ENCODE measurements around the gene ARMC9.

Gene ARMC9

GRCh38 chr2:231200805-231201474, 2.5 kb downstream of the ARMC9 start:
- Histone ChIP-seq H3K4me3 (no peak overlapping the region), H3K4me2 (no peak overlapping the region)
- TF ChIP-seq Cebpa-rat (IDR thresholded peaks at IDR 0.05): no peak

DNA sequence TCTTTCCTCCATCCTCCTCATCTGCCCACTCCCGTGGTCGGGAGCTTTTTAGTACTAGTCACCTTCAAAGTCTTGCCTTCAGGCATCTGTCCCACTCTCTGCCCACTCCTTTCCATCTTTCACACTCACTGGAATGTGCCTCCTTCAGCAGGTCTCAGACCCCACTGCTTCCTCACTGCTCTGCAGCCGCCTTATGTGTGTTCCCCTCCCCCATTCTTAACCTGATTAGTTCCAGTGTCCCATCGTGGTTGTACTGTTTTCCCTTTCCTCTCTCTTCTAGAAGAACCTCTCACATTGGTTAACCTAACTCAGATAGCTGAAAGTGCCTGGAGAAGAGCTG, 3.0 kb downstream of the ARMC9 start:
- TF ChIP-seq Cebpa-rat (IDR thresholded peaks at IDR 0.05): no peak
- H4K20me1 ChIP-seq: no peaks in the 10 kb centered on the region
- no peaks in the 10 kb centered on the region for H3K36me3 ChIP-seq
- H3K9me3 ChIP-seq: no peaks in the 10 kb centered on the region
- H3K27ac ChIP-seq: no peak overlapping the region
- no peak overlapping the region for H3K9ac ChIP-seq
- peaks cover 13% of the 10 kb centered on the region for H3K4me1 ChIP-seq
- H3K27me3 ChIP-seq: no peaks in the 10 kb centered on the region
- no peak overlapping the region for H3K4me3 ChIP-seq
- no peak overlapping the region for H3K4me2 ChIP-seq

More at GRCh38 chr2:231200805-231201474, 2.5 kb downstream of the ARMC9 start:
- H3K9me3 ChIP-seq: no peaks in the 10 kb centered on the region
- H3K27ac ChIP-seq: no peak overlapping the region
- no peak overlapping the region for H3K9ac ChIP-seq
- H3K27me3 ChIP-seq: no peaks in the 10 kb centered on the region
- peaks cover 13% of the 10 kb centered on the region for H3K4me1 ChIP-seq
- H4K20me1 ChIP-seq: no peaks in the 10 kb centered on the region
- no peaks in the 10 kb centered on the region for H3K36me3 ChIP-seq

DNA sequence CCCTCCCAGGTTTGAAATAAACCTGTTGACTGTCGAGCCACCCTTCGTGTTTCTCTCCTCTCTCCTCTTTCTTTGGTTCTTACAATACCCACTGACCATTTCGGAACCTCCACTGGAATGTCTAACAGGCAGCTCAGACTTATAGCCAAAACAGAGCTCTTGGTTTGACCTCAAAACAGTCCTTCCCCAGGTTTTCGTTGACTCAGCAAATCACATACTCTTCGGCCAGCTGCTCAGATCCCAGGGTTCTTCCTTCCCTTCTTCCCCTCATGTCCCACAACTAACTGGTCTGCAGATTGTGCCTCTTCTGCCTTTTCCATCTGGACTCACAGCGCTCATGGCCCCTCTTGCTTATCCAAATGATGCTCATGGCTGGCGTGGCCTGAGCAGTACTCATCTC, 4.7 kb downstream of the ARMC9 start:
- Histone ChIP-seq H4K20me1 (no peaks in the 10 kb centered on the region), H3K9me3 (no peaks in the 10 kb centered on the region), H3K4me1 (peaks cover 7% of the 10 kb centered on the region), H3K4me2 (no peak overlapping the region), H3K4me3 (no peak overlapping the region), H3K27me3 (no peaks in the 10 kb centered on the region), H3K9ac (no peak overlapping the region), H3K36me3 (no peaks in the 10 kb centered on the region), H3K27ac (no peak overlapping the region)
- no peak for TF ChIP-seq Cebpa-rat (IDR thresholded peaks at IDR 0.05)

DNA sequence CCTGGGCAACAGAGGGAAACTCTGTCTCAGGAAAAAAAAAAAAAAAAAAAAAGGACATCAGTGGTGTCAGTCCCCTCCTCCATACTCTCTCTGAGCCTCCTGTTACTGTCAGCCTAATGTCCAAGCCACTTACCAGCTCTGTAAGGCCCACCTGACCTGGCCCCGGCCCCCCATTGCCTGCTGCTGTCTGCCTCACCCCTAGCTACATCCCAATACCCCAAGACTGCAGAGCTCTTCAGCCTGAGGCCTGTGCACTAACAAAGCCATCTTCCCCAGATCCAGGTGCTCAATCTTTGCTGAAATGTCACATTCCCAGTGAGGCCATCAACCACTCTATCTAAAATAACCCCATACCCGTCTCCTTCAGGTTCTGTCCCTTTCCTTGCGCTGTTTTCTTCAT, 5.7 kb downstream of the ARMC9 start:
- Histone ChIP-seq H3K9me3 (no peaks in the 10 kb centered on the region), H3K4me1 (peaks cover 1% of the 10 kb centered on the region; the same call in 1 of the 2 replicates), H3K4me2 (no peak overlapping the region), H3K27ac (no peak overlapping the region), H3K27me3 (no peaks in the 10 kb centered on the region), H3K36me3 (0 out of 2 replicates have a peak, but pooled peaks cover 6% of the 10 kb centered on the region), H3K4me3 (no peak overlapping the region), H3K9ac (no peak overlapping the region), H4K20me1 (no peaks in the 10 kb centered on the region)
- TF ChIP-seq Cebpa-rat (IDR thresholded peaks at IDR 0.05): no peak

- no peak overlapping the region for H3K27ac ChIP-seq
- H4K20me1 ChIP-seq: no peaks in the 10 kb centered on the region
- no peaks in the 10 kb centered on the region for H3K9me3 ChIP-seq
- H3K4me1 ChIP-seq: no peaks in the 10 kb centered on the region
- no peaks in the 10 kb centered on the region for H3K27me3 ChIP-seq
- H3K9ac ChIP-seq: no peak overlapping the region
- TF ChIP-seq Cebpa-rat (IDR thresholded peaks at IDR 0.05): no peak
- H3K36me3 ChIP-seq: 0 out of 2 replicates have a peak, but pooled peaks cover 6% of the 10 kb centered on the region
- no peak overlapping the region for H3K4me2 ChIP-seq
- no peak overlapping the region for H3K4me3 ChIP-seq
Measured at GRCh38 chr2:231204581-231204980, 6.2 kb downstream of the ARMC9 start.

DNA sequence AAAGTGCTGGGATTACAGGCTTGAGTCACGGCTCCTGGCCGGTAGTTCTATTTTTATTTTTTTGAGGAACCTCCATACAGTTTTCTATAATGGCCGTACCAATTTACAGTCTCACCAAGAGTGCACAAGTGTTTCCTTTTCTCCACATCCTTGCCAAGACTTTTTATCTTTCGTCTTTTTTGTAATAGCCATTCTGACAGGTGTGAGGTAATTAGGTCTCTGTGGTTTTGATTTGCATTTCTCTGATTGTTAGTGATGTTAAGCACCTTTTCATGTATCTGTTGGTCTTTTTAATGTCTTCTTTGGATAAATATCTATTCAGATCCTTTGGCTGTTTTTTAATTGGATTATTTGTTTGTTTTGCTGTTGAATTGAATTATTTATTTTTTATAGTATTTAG, 9.3 kb downstream of the ARMC9 start:
- H3K4me1 ChIP-seq: peaks cover 24% of the 10 kb centered on the region
- no peak overlapping the region for H3K27ac ChIP-seq
- no peaks in the 10 kb centered on the region for H4K20me1 ChIP-seq
- H3K4me3 ChIP-seq: no peak overlapping the region
- TF ChIP-seq Cebpa-rat (IDR thresholded peaks at IDR 0.05): no peak
- no peaks in the 10 kb centered on the region for H3K9me3 ChIP-seq
- 0 out of 2 replicates have a peak, but pooled peaks cover 6% of the 10 kb centered on the region for H3K36me3 ChIP-seq
- H3K9ac ChIP-seq: no peak overlapping the region
- H3K4me2 ChIP-seq: no peak overlapping the region
- no peaks in the 10 kb centered on the region for H3K27me3 ChIP-seq

DNA sequence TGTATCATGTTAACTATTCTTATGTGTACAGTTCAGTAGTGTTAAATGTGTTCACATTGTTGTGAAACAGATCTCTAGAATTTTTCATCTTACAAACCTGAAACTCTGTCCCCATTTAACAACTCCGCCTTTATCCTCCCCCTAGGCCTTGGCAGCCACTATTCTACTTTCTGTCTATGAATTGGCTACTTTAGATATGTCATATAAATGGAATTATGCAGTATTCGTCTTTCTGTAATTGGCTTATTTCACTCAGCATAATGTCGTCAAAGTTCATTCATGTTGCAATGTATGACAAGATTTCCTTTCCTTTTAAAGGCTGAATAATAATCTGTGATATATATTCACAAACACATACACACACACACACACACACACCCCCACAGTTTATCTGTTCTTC, 12.4 kb downstream of the ARMC9 start:
- Histone ChIP-seq H3K4me2 (no peak overlapping the region), H3K27me3 (no peaks in the 10 kb centered on the region), H4K20me1 (no peaks in the 10 kb centered on the region), H3K9ac (no peak overlapping the region), H3K4me3 (no peak overlapping the region), H3K36me3 (0 out of 2 replicates have a peak, but pooled peaks cover 6% of the 10 kb centered on the region), H3K9me3 (no peaks in the 10 kb centered on the region), H3K4me1 (peaks cover 38% of the 10 kb centered on the region), H3K27ac (no peak overlapping the region)
- TF ChIP-seq Cebpa-rat (IDR thresholded peaks at IDR 0.05): no peak

- Histone ChIP-seq H3K36me3 (0 out of 2 replicates have a peak, but pooled peaks cover 6% of the 10 kb centered on the region), H3K4me3 (no peak overlapping the region), H3K9ac (no peak overlapping the region), H3K27me3 (no peaks in the 10 kb centered on the region), H3K9me3 (no peaks in the 10 kb centered on the region), H3K4me1 (peaks cover 38% of the 10 kb centered on the region), H4K20me1 (no peaks in the 10 kb centered on the region), H3K4me2 (peak overlapping the region; percentile 45), H3K27ac (no peak overlapping the region)
- TF ChIP-seq Cebpa-rat (IDR thresholded peaks at IDR 0.05): no peak
Measured at GRCh38 chr2:231211486-231211885, 13.1 kb downstream of the ARMC9 start.

GRCh38 chr2:231212329-231212845, 14.0 kb downstream of the ARMC9 start:
- no peak for TF ChIP-seq Cebpa-rat (IDR thresholded peaks at IDR 0.05)
- peak overlapping the region; percentile 45 for H3K4me2 ChIP-seq
- 0 out of 2 replicates have a peak overlapping the region, but pooled peaks have one; percentile 33 for H3K27ac ChIP-seq
- no peaks in the 10 kb centered on the region for H3K9me3 ChIP-seq
- H3K4me3 ChIP-seq: no peak overlapping the region
- no peak overlapping the region for H3K9ac ChIP-seq
- H4K20me1 ChIP-seq: no peaks in the 10 kb centered on the region
- H3K36me3 ChIP-seq: 0 out of 2 replicates have a peak, but pooled peaks cover 6% of the 10 kb centered on the region
- H3K27me3 ChIP-seq: no peaks in the 10 kb centered on the region
- H3K4me1 ChIP-seq: peaks cover 38% of the 10 kb centered on the region

GRCh38 chr2:231213931-231214642, 15.7 kb downstream of the ARMC9 start:
- H3K27me3 ChIP-seq: no peaks in the 10 kb centered on the region
- peak overlapping the region; percentile 18; the same call in 1 of the 2 replicates for H3K4me2 ChIP-seq
- peaks cover 38% of the 10 kb centered on the region for H3K4me1 ChIP-seq
- no peaks in the 10 kb centered on the region for H3K36me3 ChIP-seq
- no peak overlapping the region for H3K4me3 ChIP-seq
- 0 out of 2 replicates have a peak overlapping the region, but pooled peaks have one; percentile 8 for H3K27ac ChIP-seq
- H3K9ac ChIP-seq: no peak overlapping the region
- no peaks in the 10 kb centered on the region for H4K20me1 ChIP-seq
- no peaks in the 10 kb centered on the region for H3K9me3 ChIP-seq
- no peak for TF ChIP-seq Cebpa-rat (IDR thresholded peaks at IDR 0.05)

Measured in BLaER1 (cell line).